GM23338 (cell line): ENCODE data around the gene VEPH1. TPM values are rescaled to one million over a fixed set of nuclear protein-coding genes. Genes with fewer than 3 reads are reported as not detected.

Source experiments
- ATAC-seq: fragments of 200-7000 bp; cut with Tn5 transposase; 3 replicates; pipeline ENCODE4 v1.9.1; 2020
- DNase-seq: peaks from one replicate; pipeline ENCODE4 v3.0.0-alpha.2; 2015; ENCODE audit warnings: low spot score
- H2AFZ ChIP-seq: fragments of 200-600 bp; sonication (generic); 2 replicates; pipeline ENCODE4 v1.8.0; 2016; ENCODE audit warnings: antibody characterized with exemption, mild to moderate bottlenecking, moderate library complexity
- H3F3A ChIP-seq: fragments of 200-600 bp; sonication (generic); replicated peaks from 2 replicates; pipeline ENCODE4 v1.8.0; 2017; ENCODE audit warnings: antibody characterized with exemption, mixed run types, low read depth
- H3K27ac ChIP-seq: fragments of 200-600 bp; sonication (generic); 2 replicates; pipeline ENCODE4 v1.6.1; 2016; ENCODE audit warnings: low read depth
- H3K27me3 ChIP-seq: fragments of 200-600 bp; sonication (generic); 2 replicates; pipeline ENCODE4 v1.8.0; 2016; ENCODE audit warnings: mild to moderate bottlenecking, mixed run types, moderate library complexity; ENCODE audit not compliant: insufficient read depth
- H3K36me3 ChIP-seq: fragments of 200-600 bp; sonication (generic); 2 replicates; pipeline ENCODE4 v1.8.0; 2016; ENCODE audit warnings: mild to moderate bottlenecking; ENCODE audit not compliant: insufficient read depth
- H3K4me1 ChIP-seq: fragments of 200-600 bp; sonication (generic); 2 replicates; pipeline ENCODE4 v1.8.0; 2016; ENCODE audit warnings: mild to moderate bottlenecking, moderate library complexity; ENCODE audit not compliant: insufficient read depth
- H3K4me2 ChIP-seq: fragments of 200-600 bp; sonication (generic); 2 replicates; pipeline ENCODE4 v1.7.1; 2017; ENCODE audit warnings: mixed run types
- H3K4me3 ChIP-seq: fragments of 200-600 bp; sonication (generic); 2 replicates; pipeline ENCODE4 v1.6.1; 2016; ENCODE audit warnings: mixed run types
- H3K79me2 ChIP-seq: fragments of 200-600 bp; sonication (generic); replicated peaks from 2 replicates; pipeline ENCODE4 v1.8.0; 2017; ENCODE audit warnings: mild to moderate bottlenecking; ENCODE audit not compliant: insufficient read depth
- H3K9me2 ChIP-seq: fragments of 200-600 bp; sonication (generic); 2 replicates; pipeline ENCODE4 v1.8.0; 2017; ENCODE audit not compliant: insufficient read depth
- H4K20me1 ChIP-seq: fragments of 200-600 bp; sonication (generic); replicated peaks from 2 replicates; pipeline ENCODE4 v1.8.0; 2017; ENCODE audit warnings: mild to moderate bottlenecking; ENCODE audit not compliant: insufficient read depth
- H3K27ac Mint-ChIP-seq: 2 replicates; pipeline ENCODE4 v1.8.0; 2020; ENCODE audit warnings: inconsistent platforms, mild to moderate bottlenecking, moderate library complexity, mixed read lengths
- H3K27me3 Mint-ChIP-seq: 3 replicates; pipeline ENCODE4 v1.8.0; 2022; ENCODE audit warnings: low read depth, mild to moderate bottlenecking, moderate library complexity, mixed read lengths, inconsistent platforms; ENCODE audit not compliant: insufficient read depth, poor library complexity
- H3K36me3 Mint-ChIP-seq: 3 replicates; pipeline ENCODE4 v1.8.0; 2021; ENCODE audit warnings: low read depth, mild to moderate bottlenecking, inconsistent platforms, moderate library complexity, mixed read lengths
- H3K4me1 Mint-ChIP-seq: 3 replicates; pipeline ENCODE4 v1.8.0; 2020; ENCODE audit warnings: mild to moderate bottlenecking, inconsistent platforms, mixed read lengths
- H3K4me3 Mint-ChIP-seq: 3 replicates; pipeline ENCODE4 v1.8.0; 2021; ENCODE audit warnings: moderate library complexity, mild to moderate bottlenecking, inconsistent platforms, mixed read lengths
- H3K9me3 Mint-ChIP-seq: 3 replicates; pipeline ENCODE4 v1.8.0; 2020; ENCODE audit warnings: moderate library complexity, mild to moderate bottlenecking, inconsistent platforms, mixed read lengths
- CREB1 ChIP-seq: fragments of 250-450 bp; sonication (Bioruptor Pico); IDR thresholded peaks from 2 replicates; pipeline ENCODE4 v1.5.0; 2020; ENCODE audit warnings: low read depth, mild to moderate bottlenecking, moderate library complexity
- ETS1 ChIP-seq: IDR thresholded peaks from 2 replicates; pipeline ENCODE4 v1.6.1; 2016; ENCODE audit warnings: antibody characterized with exemption
- EZH2 ChIP-seq: fragments of 200-600 bp; sonication (generic); IDR thresholded peaks from one replicate; pipeline ENCODE4 v1.8.0; 2017; ENCODE audit warnings: antibody characterized with exemption, mild to moderate bottlenecking, low read depth; ENCODE audit not compliant: unreplicated experiment
- EZH2phosphoT487 ChIP-seq: fragments of 200-600 bp; sonication (generic); IDR thresholded peaks from one replicate; pipeline ENCODE4 v1.8.1; 2018; ENCODE audit warnings: antibody characterized with exemption; ENCODE audit not compliant: unreplicated experiment
- JUNB ChIP-seq: IDR thresholded peaks from one replicate; pipeline ENCODE4 v1.6.1; 2016; ENCODE audit warnings: antibody characterized with exemption; ENCODE audit not compliant: unreplicated experiment
- NANOG ChIP-seq: IDR thresholded peaks from 2 replicates; pipeline ENCODE4 v1.6.1; 2016; ENCODE audit warnings: antibody characterized with exemption, borderline replicate concordance
- POLR2AphosphoS5 ChIP-seq: IDR thresholded peaks from 2 replicates; pipeline ENCODE4 v1.6.1; 2016; ENCODE audit warnings: antibody characterized with exemption, low read depth
- REST ChIP-seq: IDR thresholded peaks from one replicate; pipeline ENCODE4 v1.6.1; 2018; ENCODE audit warnings: antibody characterized with exemption; ENCODE audit not compliant: unreplicated experiment
- STAT1 ChIP-seq: IDR thresholded peaks from one replicate; pipeline ENCODE4 v1.6.1; 2016; ENCODE audit warnings: antibody characterized with exemption; ENCODE audit not compliant: unreplicated experiment
- ZNF114 ChIP-seq: fragments of 250-450 bp; sonication (Bioruptor Pico); IDR thresholded peaks from 2 replicates; pipeline ENCODE4 v1.5.0; 2020; ENCODE audit warnings: mild to moderate bottlenecking, moderate library complexity
- ZNF331 ChIP-seq: fragments of 250-450 bp; sonication (Bioruptor Pico); IDR thresholded peaks from 2 replicates; pipeline ENCODE4 v1.5.0; 2020; ENCODE audit warnings: low read depth, mild to moderate bottlenecking, moderate library complexity
- polyA plus RNA-seq: library from polyadenylated mRNA; unstranded; fragments of >200 nt; fragmentation: Nextera tagmentation; extraction: Ambion mirVana; gene quantifications from 2 replicates; pipeline ENCODE4 v1.2.1, GENCODE V29; 2016
- total RNA-seq: library from RNA; depleted of rRNA; stranded (reverse); fragments of >200 nt; shearing (Covaris generic); gene quantifications from 2 replicates; pipeline ENCODE4 v1.2.3, GENCODE V29; 2014
- TF ChIP-seq, protein P1 (sequence below), 2 experiments: fragments of 200-600 bp in 1 of 2; sonication (generic) in 1 of 2; conservative IDR thresholded peaks; 2 replicates each; pipeline versions ENCODE4 v1.5.1 to v1.6.1; 2016 to 2017; ENCODE audit warnings: antibody characterized with exemption in 2 of 2, low read depth in 2 of 2, mild to moderate bottlenecking in 2 of 2, moderate library complexity in 1 of 2
- TF ChIP-seq, protein P2 (sequence below): fragments of 250-450 bp; sonication (Bioruptor Pico); IDR thresholded peaks from 2 replicates; pipeline ENCODE4 v1.5.0; 2020; ENCODE audit warnings: mild to moderate bottlenecking, moderate library complexity

The VEPH1 gene
- total and polyA plus RNA-seq, 2 experiments from 2014 or later: 15.4 to 33.8 TPM

GRCh38 chr3:157285141-157285540 lies 218.1 kb downstream of the VEPH1 start:
- H3K4me3 Mint-ChIP-seq: no peak overlapping the region
- no peak for ATAC-seq
- no peak overlapping the region for H3K27ac Mint-ChIP-seq
- no peaks in the 10 kb centered on the region for H3K4me1 Mint-ChIP-seq
- H3K4me2 ChIP-seq: no peak overlapping the region
- H3K9me2 ChIP-seq: no peaks in the 10 kb centered on the region
- H3K36me3 Mint-ChIP-seq: no peaks in the 10 kb centered on the region
- TF ChIP-seq NANOG: no peak
- TF ChIP-seq, protein P1, sequence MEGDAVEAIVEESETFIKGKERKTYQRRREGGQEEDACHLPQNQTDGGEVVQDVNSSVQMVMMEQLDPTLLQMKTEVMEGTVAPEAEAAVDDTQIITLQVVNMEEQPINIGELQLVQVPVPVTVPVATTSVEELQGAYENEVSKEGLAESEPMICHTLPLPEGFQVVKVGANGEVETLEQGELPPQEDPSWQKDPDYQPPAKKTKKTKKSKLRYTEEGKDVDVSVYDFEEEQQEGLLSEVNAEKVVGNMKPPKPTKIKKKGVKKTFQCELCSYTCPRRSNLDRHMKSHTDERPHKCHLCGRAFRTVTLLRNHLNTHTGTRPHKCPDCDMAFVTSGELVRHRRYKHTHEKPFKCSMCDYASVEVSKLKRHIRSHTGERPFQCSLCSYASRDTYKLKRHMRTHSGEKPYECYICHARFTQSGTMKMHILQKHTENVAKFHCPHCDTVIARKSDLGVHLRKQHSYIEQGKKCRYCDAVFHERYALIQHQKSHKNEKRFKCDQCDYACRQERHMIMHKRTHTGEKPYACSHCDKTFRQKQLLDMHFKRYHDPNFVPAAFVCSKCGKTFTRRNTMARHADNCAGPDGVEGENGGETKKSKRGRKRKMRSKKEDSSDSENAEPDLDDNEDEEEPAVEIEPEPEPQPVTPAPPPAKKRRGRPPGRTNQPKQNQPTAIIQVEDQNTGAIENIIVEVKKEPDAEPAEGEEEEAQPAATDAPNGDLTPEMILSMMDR (conservative IDR thresholded peaks at IDR 0.05; ENCODE audit: low read depth in 2 of 2): no peak
- TF ChIP-seq REST: no peak
- TF ChIP-seq JUNB: no peak
- no peak for TF ChIP-seq EZH2phosphoT487
- no peak for TF ChIP-seq ZNF114 (CRISPR knock-in tag)
- no peak for TF ChIP-seq ZNF331
- no peak for TF ChIP-seq POLR2AphosphoS5
- TF ChIP-seq STAT1: no peak
- no peak for TF ChIP-seq EZH2
- TF ChIP-seq CREB1 (CRISPR knock-in tag): no peak
- TF ChIP-seq ETS1: no peak
- TF ChIP-seq, protein P2, sequence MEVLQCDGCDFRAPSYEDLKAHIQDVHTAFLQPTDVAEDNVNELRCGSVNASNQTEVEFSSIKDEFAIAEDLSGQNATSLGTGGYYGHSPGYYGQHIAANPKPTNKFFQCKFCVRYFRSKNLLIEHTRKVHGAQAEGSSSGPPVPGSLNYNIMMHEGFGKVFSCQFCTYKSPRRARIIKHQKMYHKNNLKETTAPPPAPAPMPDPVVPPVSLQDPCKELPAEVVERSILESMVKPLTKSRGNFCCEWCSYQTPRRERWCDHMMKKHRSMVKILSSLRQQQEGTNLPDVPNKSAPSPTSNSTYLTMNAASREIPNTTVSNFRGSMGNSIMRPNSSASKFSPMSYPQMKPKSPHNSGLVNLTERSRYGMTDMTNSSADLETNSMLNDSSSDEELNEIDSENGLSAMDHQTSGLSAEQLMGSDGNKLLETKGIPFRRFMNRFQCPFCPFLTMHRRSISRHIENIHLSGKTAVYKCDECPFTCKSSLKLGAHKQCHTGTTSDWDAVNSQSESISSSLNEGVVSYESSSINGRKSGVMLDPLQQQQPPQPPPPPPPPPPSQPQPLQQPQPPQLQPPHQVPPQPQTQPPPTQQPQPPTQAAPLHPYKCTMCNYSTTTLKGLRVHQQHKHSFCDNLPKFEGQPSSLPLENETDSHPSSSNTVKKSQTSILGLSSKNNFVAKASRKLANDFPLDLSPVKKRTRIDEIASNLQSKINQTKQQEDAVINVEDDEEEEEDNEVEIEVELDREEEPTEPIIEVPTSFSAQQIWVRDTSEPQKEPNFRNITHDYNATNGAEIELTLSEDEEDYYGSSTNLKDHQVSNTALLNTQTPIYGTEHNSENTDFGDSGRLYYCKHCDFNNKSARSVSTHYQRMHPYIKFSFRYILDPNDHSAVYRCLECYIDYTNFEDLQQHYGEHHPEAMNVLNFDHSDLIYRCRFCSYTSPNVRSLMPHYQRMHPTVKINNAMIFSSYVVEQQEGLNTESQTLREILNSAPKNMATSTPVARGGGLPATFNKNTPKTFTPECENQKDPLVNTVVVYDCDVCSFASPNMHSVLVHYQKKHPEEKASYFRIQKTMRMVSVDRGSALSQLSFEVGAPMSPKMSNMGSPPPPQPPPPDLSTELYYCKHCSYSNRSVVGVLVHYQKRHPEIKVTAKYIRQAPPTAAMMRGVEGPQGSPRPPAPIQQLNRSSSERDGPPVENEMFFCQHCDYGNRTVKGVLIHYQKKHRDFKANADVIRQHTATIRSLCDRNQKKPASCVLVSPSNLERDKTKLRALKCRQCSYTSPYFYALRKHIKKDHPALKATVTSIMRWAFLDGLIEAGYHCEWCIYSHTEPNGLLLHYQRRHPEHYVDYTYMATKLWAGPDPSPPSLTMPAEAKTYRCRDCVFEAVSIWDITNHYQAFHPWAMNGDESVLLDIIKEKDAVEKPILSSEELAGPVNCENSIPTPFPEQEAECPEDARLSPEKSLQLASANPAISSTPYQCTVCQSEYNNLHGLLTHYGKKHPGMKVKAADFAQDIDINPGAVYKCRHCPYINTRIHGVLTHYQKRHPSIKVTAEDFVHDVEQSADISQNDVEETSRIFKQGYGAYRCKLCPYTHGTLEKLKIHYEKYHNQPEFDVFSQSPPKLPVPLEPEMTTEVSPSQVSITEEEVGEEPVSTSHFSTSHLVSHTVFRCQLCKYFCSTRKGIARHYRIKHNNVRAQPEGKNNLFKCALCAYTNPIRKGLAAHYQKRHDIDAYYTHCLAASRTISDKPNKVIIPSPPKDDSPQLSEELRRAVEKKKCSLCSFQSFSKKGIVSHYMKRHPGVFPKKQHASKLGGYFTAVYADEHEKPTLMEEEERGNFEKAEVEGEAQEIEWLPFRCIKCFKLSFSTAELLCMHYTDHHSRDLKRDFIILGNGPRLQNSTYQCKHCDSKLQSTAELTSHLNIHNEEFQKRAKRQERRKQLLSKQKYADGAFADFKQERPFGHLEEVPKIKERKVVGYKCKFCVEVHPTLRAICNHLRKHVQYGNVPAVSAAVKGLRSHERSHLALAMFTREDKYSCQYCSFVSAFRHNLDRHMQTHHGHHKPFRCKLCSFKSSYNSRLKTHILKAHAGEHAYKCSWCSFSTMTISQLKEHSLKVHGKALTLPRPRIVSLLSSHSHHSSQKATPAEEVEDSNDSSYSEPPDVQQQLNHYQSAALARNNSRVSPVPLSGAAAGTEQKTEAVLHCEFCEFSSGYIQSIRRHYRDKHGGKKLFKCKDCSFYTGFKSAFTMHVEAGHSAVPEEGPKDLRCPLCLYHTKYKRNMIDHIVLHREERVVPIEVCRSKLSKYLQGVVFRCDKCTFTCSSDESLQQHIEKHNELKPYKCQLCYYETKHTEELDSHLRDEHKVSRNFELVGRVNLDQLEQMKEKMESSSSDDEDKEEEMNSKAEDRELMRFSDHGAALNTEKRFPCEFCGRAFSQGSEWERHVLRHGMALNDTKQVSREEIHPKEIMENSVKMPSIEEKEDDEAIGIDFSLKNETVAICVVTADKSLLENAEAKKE: no peak
- no peaks in the 10 kb centered on the region for H3F3A ChIP-seq
- no peaks in the 10 kb centered on the region for H3K9me3 Mint-ChIP-seq
- H3K36me3 ChIP-seq: no peaks in the 10 kb centered on the region
- no peaks in the 10 kb centered on the region for H4K20me1 ChIP-seq
- peaks cover 2% of the 10 kb centered on the region for H3K27me3 Mint-ChIP-seq
- no peak overlapping the region for H3K27ac ChIP-seq
- H3K4me1 ChIP-seq: no peaks in the 10 kb centered on the region
- no peak for DNase-seq
- no peak overlapping the region for H2AFZ ChIP-seq
- H3K79me2 ChIP-seq: no peaks in the 10 kb centered on the region
- H3K4me3 ChIP-seq: no peak overlapping the region
- no peaks in the 10 kb centered on the region for H3K27me3 ChIP-seq
